HG03097 (cell line): ENCODE data around the gene VEZT.
"Not testable (repeated sequence)": the region's sequence is repeated elsewhere in the genome, so short reads cannot be mapped to it uniquely, and the experiment has no call there.

Experiments used
- ATAC-seq: cut with Tn5 transposase; IDR thresholded peaks from one replicate; pipeline ENCODE4 v1.9.1; 2021; ENCODE audit not compliant: unreplicated experiment, low FRiP score

The VEZT gene

GRCh38 chr12:95217377-95218149 is at the start of gene VEZT, which contains the start of gene FGD6:
Gene VEZT, plus strand, starts transcription at chr12:95217807. Its CDS starts 44 bp downstream, at chr12:95217851.
Gene FGD6, minus strand, starts transcription at chr12:95217467. Its CDS starts 227 bp downstream, at chr12:95217240.
- peak; percentile 94 for ATAC-seq

GRCh38 chr12:95168746-95169145 is 48.9 kb upstream of the VEZT start:
- ATAC-seq, result no peak

GRCh38 chr12:95169368-95169767 is 48.2 kb upstream of the VEZT start:
- no peak for ATAC-seq

- ATAC-seq, result no peak
Measured at GRCh38 chr12:95173392-95174251, 44.0 kb upstream of the VEZT start.

GRCh38 chr12:95177201-95177768 is 40.3 kb upstream of the VEZT start:
- no peak for ATAC-seq

GRCh38 chr12:95178136-95178535 is 39.5 kb upstream of the VEZT start:
- no peak for ATAC-seq

GRCh38 chr12:95179011-95179410 is 38.6 kb upstream of the VEZT start:
- ATAC-seq, result no peak

- ATAC-seq, result no peak
Measured at GRCh38 chr12:95181103-95181502, 36.5 kb upstream of the VEZT start.

- ATAC-seq, result no peak
Measured at GRCh38 chr12:95182868-95183415, 34.7 kb upstream of the VEZT start.

- ATAC-seq, result no peak
Measured at GRCh38 chr12:95184121-95184520, 33.5 kb upstream of the VEZT start.

- ATAC-seq, result no peak
Measured at GRCh38 chr12:95185072-95185471, 32.5 kb upstream of the VEZT start.

- no peak for ATAC-seq
Measured at GRCh38 chr12:95185854-95186253, 31.8 kb upstream of the VEZT start.

GRCh38 chr12:95187865-95188415 is 29.7 kb upstream of the VEZT start:
- ATAC-seq, result no peak

- no peak for ATAC-seq
Measured at GRCh38 chr12:95191060-95191696, 26.4 kb upstream of the VEZT start.

GRCh38 chr12:95192271-95192670 is 25.3 kb upstream of the VEZT start:
- no peak for ATAC-seq

GRCh38 chr12:95193139-95193538 is 24.5 kb upstream of the VEZT start:
- no peak for ATAC-seq

GRCh38 chr12:95195122-95195521 is 22.5 kb upstream of the VEZT start:
- no peak for ATAC-seq

GRCh38 chr12:95196875-95197569 is 20.6 kb upstream of the VEZT start:
- ATAC-seq, result not testable (repeated sequence)

GRCh38 chr12:95197636-95198035 is 20.0 kb upstream of the VEZT start:
- ATAC-seq, result no peak

GRCh38 chr12:95198914-95199313 is 18.7 kb upstream of the VEZT start:
- ATAC-seq, result no peak
